ENCODE data around the gene PDE8B.
"Not testable (repeated sequence)": the region's sequence is repeated elsewhere in the genome, so short reads cannot be mapped to it uniquely, and the experiment has no call there.

The PDE8B gene

GRCh38 chr5:77367741-77368140, 157.3 kb downstream of the PDE8B start:
- DNase-seq, result peak; percentile 15

GRCh38 chr5:77368367-77368766, 157.9 kb downstream of the PDE8B start:
- no peak for DNase-seq

- no peak for DNase-seq
These were observed 159.1 kb downstream of the PDE8B start for GRCh38 chr5:77369566-77369965.

- DNase-seq, result no peak
These were observed 164.2 kb downstream of the PDE8B start for GRCh38 chr5:77374686-77375085.

- DNase-seq, result no peak
These were observed 166.3 kb downstream of the PDE8B start for GRCh38 chr5:77376609-77377300.

GRCh38 chr5:77379558-77380061, 169.1 kb downstream of the PDE8B start:
- DNase-seq, result no peak

GRCh38 chr5:77380636-77381035, 170.2 kb downstream of the PDE8B start:
- DNase-seq, result no peak

- DNase-seq, result not testable (repeated sequence)
These were observed 172.9 kb downstream of the PDE8B start for GRCh38 chr5:77383336-77383735.

- DNase-seq, result not testable (repeated sequence)
These were observed 175.9 kb downstream of the PDE8B start for GRCh38 chr5:77386340-77386739.

- DNase-seq, result no peak
These were observed 179.3 kb downstream of the PDE8B start for GRCh38 chr5:77389746-77390145.

- DNase-seq, result no peak
These were observed 179.7 kb downstream of the PDE8B start for GRCh38 chr5:77390221-77390620.

GRCh38 chr5:77390795-77391194, 180.3 kb downstream of the PDE8B start:
- peak; percentile 58 for DNase-seq

- DNase-seq, result no peak
These were observed 180.8 kb downstream of the PDE8B start for GRCh38 chr5:77391240-77391765.

GRCh38 chr5:77394064-77394715, 183.7 kb downstream of the PDE8B start:
- DNase-seq, result no peak

GRCh38 chr5:77396017-77396416, 185.5 kb downstream of the PDE8B start:
- DNase-seq, result no peak

GRCh38 chr5:77397686-77398292, 187.3 kb downstream of the PDE8B start:
- DNase-seq, result no peak

GRCh38 chr5:77398458-77398857, 188.0 kb downstream of the PDE8B start:
- DNase-seq, result no peak

- DNase-seq, result peak; percentile 35
These were observed 188.4 kb downstream of the PDE8B start for GRCh38 chr5:77398896-77399295.

- no peak for DNase-seq
These were observed 190.2 kb downstream of the PDE8B start for GRCh38 chr5:77400645-77401044.

GRCh38 chr5:77402796-77403195, 192.3 kb downstream of the PDE8B start:
- no peak for DNase-seq

- no peak for DNase-seq
These were observed 196.7 kb downstream of the PDE8B start for GRCh38 chr5:77407152-77407551.

GRCh38 chr5:77409870-77410621, 199.6 kb downstream of the PDE8B start:
- no peak for DNase-seq

- no peak for DNase-seq
These were observed 202.6 kb downstream of the PDE8B start for GRCh38 chr5:77413049-77413448.
